Activated T-cell treated with anti-CD3 and anti-CD28 coated beads for 4 hours (primary cell): ENCODE measurements around the gene TMC8.

ENCODE experiments used
- DNase-seq: peaks from one replicate; pipeline ENCODE4 v3.0.0-alpha.2; 2020

Gene TMC8

GRCh38 chr17:78185981-78186691 is 55.6 kb downstream of the TMC8 start:
- no peak for DNase-seq

- DNase-seq, result peak; percentile 54
Measured at GRCh38 chr17:78186692-78187595, 56.4 kb downstream of the TMC8 start, which contains the start of the genes AFMID and TK1. TSS of gene AFMID (plus strand) at chr17:78187362. CDS start at chr17:78187371, 9 bp downstream. TSS of gene TK1 (minus strand) at chr17:78187052. CDS start at chr17:78186994, 58 bp downstream.
